Measurements from ENCODE around the gene HTRA3. TPM values are rescaled to one million over a fixed set of nuclear protein-coding genes. Genes with fewer than 3 reads are reported as not detected.

HTRA3 gene
- total and polyA plus RNA-seq, 2 of the 8 experiments (the other 6 are each of a cell fraction or from before 2014, with no cell fraction given) = 3.2 to 5.8 TPM

DNA sequence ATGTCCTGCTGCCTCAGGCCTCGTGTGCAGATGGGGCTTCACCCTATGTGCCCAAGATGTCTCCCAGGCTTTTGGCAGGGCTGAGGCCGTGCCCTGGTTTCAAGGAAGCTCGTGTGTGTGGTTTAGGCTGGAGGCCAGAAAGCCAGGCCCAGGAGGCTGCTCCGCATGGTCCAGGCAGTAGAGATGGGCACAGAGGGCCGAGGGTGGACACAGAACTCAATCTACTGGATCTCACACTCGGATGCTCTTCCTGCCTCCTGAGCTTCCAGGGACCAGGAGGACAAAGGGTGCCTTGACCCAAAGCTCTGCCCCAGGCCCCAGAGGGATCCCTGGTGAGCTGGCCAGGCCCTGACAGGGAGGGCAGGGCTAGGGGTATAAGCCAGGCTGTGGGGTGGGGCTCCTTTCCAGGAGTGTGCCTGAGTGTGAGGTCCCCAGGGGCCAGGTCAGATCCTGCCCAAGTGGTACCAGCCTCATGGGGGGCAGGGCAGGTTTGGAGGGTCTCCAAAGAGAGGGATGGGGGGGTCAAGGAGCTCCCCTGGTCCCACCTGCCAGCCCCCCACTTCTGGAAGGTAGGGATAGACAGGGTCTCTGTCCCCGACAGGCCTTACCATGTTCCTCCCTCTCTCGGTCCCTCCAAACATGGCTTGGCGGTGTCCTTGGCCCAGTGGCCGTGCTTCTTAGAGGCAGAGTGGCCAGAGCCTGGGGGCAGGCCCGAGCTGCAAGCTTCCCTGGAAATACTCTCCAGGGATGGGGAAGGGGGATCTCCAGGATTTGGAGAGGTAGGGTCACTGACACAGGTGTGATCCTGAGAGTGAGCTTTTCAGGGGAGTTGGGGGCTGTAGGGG lies 23.8 kb downstream of the HTRA3 start:
- H3K36me3 ChIP-seq (ENCODE audit: control insufficient read depth in 2 of 4, insufficient read depth in 4 of 4, low read length in 3 of 4) = no peaks in the 10 kb centered on the region
- H4K91ac ChIP-seq (replicated peaks; ENCODE audit: insufficient read length, low read length) = no peak overlapping the region
- 0 out of 2 replicates have a peak overlapping the region, but pooled peaks have one; percentile 23 for H2BK12ac ChIP-seq (ENCODE audit: low read depth, low read length)
- H3K27me3 ChIP-seq (replicated peaks in 1 of 4; ENCODE audit: control insufficient read depth in 3 of 4, extremely low read depth in 1 of 4, insufficient read depth in 3 of 4, low read length in 3 of 4) = no peaks in the 10 kb centered on the region
- no peak overlapping the region for H3K4me3 ChIP-seq (ENCODE audit: extremely low read depth in 1 of 4, insufficient read depth in 2 of 4, low read depth in 3 of 4, low read length in 4 of 4)
- H3K56ac ChIP-seq (replicated peaks; ENCODE audit: insufficient read length, low read depth, low read length) = no peak overlapping the region
- H4K20me1 ChIP-seq (replicated peaks in 1 of 2; ENCODE audit: control insufficient read depth in 1 of 2, insufficient read depth in 2 of 2, low read length in 2 of 2) = peaks cover 0 to 2% of the 10 kb centered on the region in 2 experiments
- H3K27ac ChIP-seq (ENCODE audit: low read depth, low read length) = no peak overlapping the region
- DNase-seq (ENCODE audit: low read depth in 1 of 2, low spot score in 2 of 2) = no peak
- H3K4ac ChIP-seq (replicated peaks; ENCODE audit: insufficient read length, low read depth, low read length) = no peak overlapping the region
- H3K23ac ChIP-seq (ENCODE audit: insufficient read length) = no peak overlapping the region
- H2BK120ac ChIP-seq (replicated peaks; ENCODE audit: low read depth, low read length) = no peak overlapping the region
- H2AK5ac ChIP-seq (ENCODE audit: low read depth, low read length) = no peak overlapping the region
- no peak overlapping the region for H4K5ac ChIP-seq (ENCODE audit: insufficient read length, low read depth, low read length)
- no peak for FAIRE-seq
- H2BK20ac ChIP-seq (ENCODE audit: low read length) = no peak overlapping the region
- no peak overlapping the region for H2BK15ac ChIP-seq (ENCODE audit: low read length)
- H3K14ac ChIP-seq (ENCODE audit: insufficient read length) = no peak overlapping the region
- no peak overlapping the region for H2AFZ ChIP-seq (ENCODE audit: low read length)
- no peaks in the 10 kb centered on the region for H3K79me1 ChIP-seq (ENCODE audit: low read depth, low read length)
- POLR2A ChIA-PET (ENCODE audit: partially characterized antibody) = interaction anchor here (1.2 kb wide), 1 partner anchor 112 kb away, joined by 3 read pairs; no protein-coding TSS in a partner anchor
- TF ChIP-seq POU5F1 (IDR thresholded peaks at IDR 0.05; ENCODE audit: low read depth, low read length) (no peak), PHF8 (conservative IDR thresholded peaks at IDR 0.05; ENCODE audit: low read depth, low read length) (no peak), NRF1 (IDR thresholded peaks at IDR 0.05; ENCODE audit: low read depth, low read length) (no peak)
- TF ChIP-seq, protein P1, sequence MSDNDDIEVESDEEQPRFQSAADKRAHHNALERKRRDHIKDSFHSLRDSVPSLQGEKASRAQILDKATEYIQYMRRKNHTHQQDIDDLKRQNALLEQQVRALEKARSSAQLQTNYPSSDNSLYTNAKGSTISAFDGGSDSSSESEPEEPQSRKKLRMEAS (IDR thresholded peaks at IDR 0.05) = no peak
- no peaks in the 10 kb centered on the region for H3K4me1 ChIP-seq (replicated peaks in 1 of 4; ENCODE audit: control insufficient read depth in 3 of 4, insufficient read depth in 4 of 4, low read length in 3 of 4)
- no peaks in the 10 kb centered on the region for H3K79me2 ChIP-seq (ENCODE audit: control insufficient read depth in 1 of 2, insufficient read depth in 2 of 2, low read length in 2 of 2)
- no peak overlapping the region for H3K9ac ChIP-seq (replicated peaks in 1 of 4; ENCODE audit: extremely low read depth in 1 of 4, low read depth in 3 of 4, low read length in 3 of 4)
- no peak overlapping the region for H3K18ac ChIP-seq (ENCODE audit: extremely low read depth, low read length)
- H3K4me2 ChIP-seq (ENCODE audit: insufficient read depth in 1 of 2, low read depth in 2 of 2, low read length in 2 of 2) = no peak overlapping the region
- WGBS, 2 experiments (ENCODE audit: extremely low coverage in 1 of 2, insufficient coverage in 1 of 2, insufficient read length in 1 of 2, insufficient replicate concordance in 2 of 2, low coverage in 1 of 2, low lambda C conversion rate in 2 of 2, missing lambda C conversion rate in 1 of 2) = 80% methylated on average over 11 of the region's 11 CpGs; no CpG with 5 or more reads in 1 of the 2 experiments
- H3K23me2 ChIP-seq (ENCODE audit: low read depth, low read length) = peaks cover 5% of the 10 kb centered on the region; the same call in 1 of the 2 replicates
- H3K9me3 ChIP-seq (ENCODE audit: insufficient read depth in 2 of 2, low read depth in 1 of 2, low read length in 1 of 2) = 0 out of 4 replicates have a peak, but pooled peaks cover 0 to 2% of the 10 kb centered on the region in 2 experiments
- H2BK5ac ChIP-seq (ENCODE audit: low read depth, low read length) = 0 out of 2 replicates have a peak overlapping the region, but pooled peaks have one; percentile 12
- no peak overlapping the region for H4K8ac ChIP-seq (ENCODE audit: extremely low read depth, insufficient read depth, low read length)
- CTCF ChIA-PET (ENCODE audit: partially characterized antibody) = interaction anchor here (0.7 to 2.4 kb wide), 14 partner anchors 10 to 125 kb away, joined by 3 to 13 read pairs (median 4); partner anchors contain the start of gene HTRA3

Measured in H1 (cell line).